ENCODE results near the gene SERP1.

- TF ChIP-seq CTCF (conservative IDR thresholded peaks at IDR 0.05; ENCODE audit: low read depth, low read length): no peak
- no peak for TF ChIP-seq EZH2 (IDR thresholded peaks at IDR 0.05; ENCODE audit: borderline replicate concordance, low read depth, low read length, poor library complexity, severe bottlenecking)
These were observed 17.9 kb upstream of the SERP1 start for GRCh38 chr3:150564243-150564642.
